Gastroesophageal sphincter (tissue), 3 donors: ENCODE data around the gene ETFB.

Experiments used
- EP300 ChIP-seq: sonication (generic); formaldehyde crosslinking; IDR thresholded peaks from one replicate; pipeline ENCODE4 v1.6.1; 2017; ENCODE audit warnings: antibody characterized with exemption, mild to moderate bottlenecking
- POLR2A ChIP-seq, 2 donors: fragments of 450-650 bp; IDR thresholded peaks; one replicate each; pipeline ENCODE4 v1.6.1; 2017; ENCODE audit warnings: antibody characterized with exemption in 2 of 2, mild to moderate bottlenecking in 2 of 2, moderate library complexity in 1 of 2
- POLR2AphosphoS5 ChIP-seq: sonication (generic); formaldehyde crosslinking; IDR thresholded peaks from one replicate; pipeline ENCODE4 v1.6.1; 2017; ENCODE audit warnings: antibody characterized with exemption
- TF ChIP-seq, protein P1 (sequence below), 4 experiments: fragments of 200-600 bp in 2 of 4; fragments of 450-650 bp in 2 of 4; sonication (generic) in 1 of 4; IDR thresholded peaks; one replicate each; pipeline ENCODE4 v1.5.1; 2017 to 2019; ENCODE audit warnings: antibody characterized with exemption in 4 of 4, mild to moderate bottlenecking in 2 of 4, moderate library complexity in 2 of 4

DNA sequence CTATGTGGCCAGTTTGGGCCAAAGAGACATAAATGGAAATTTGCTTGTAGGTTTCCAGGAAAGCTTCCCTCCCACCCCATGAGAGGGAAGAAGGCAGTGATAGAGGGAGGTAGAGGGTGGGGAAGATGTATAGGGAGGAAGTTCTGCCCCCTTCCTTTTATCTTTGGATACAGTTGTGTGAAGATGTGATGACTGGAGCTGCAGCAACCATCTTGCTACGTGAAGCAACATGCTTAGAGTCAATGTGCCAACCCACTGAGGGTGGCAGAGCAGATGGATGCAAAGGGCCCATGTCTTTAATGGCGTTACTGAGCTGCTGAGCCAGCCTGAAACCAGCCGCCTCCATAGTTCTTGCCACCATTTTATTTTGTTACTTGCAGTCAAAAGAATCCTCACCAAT is 35.0 kb downstream of the ETFB start:
- TF ChIP-seq, protein P1, sequence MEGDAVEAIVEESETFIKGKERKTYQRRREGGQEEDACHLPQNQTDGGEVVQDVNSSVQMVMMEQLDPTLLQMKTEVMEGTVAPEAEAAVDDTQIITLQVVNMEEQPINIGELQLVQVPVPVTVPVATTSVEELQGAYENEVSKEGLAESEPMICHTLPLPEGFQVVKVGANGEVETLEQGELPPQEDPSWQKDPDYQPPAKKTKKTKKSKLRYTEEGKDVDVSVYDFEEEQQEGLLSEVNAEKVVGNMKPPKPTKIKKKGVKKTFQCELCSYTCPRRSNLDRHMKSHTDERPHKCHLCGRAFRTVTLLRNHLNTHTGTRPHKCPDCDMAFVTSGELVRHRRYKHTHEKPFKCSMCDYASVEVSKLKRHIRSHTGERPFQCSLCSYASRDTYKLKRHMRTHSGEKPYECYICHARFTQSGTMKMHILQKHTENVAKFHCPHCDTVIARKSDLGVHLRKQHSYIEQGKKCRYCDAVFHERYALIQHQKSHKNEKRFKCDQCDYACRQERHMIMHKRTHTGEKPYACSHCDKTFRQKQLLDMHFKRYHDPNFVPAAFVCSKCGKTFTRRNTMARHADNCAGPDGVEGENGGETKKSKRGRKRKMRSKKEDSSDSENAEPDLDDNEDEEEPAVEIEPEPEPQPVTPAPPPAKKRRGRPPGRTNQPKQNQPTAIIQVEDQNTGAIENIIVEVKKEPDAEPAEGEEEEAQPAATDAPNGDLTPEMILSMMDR (IDR thresholded peaks at IDR 0.05), result no peak
- TF ChIP-seq POLR2A (IDR thresholded peaks at IDR 0.05) (no peak), EP300 (no peak), POLR2AphosphoS5 (no peak)
